Hepatocyte (in vitro differentiated cells): ENCODE data around the gene CHD2. TPM values are rescaled to one million over a fixed set of nuclear protein-coding genes. Genes with fewer than 3 reads are reported as not detected.

Experiments
- DNase-seq: peaks from one replicate; pipeline ENCODE4 v3.0.0-alpha.2; 2016; ENCODE audit warnings: low spot score
- H2AFZ ChIP-seq: fragments of 200-600 bp; sonication (generic); 2 replicates; pipeline ENCODE4 v1.6.0; 2016; ENCODE audit warnings: antibody characterized with exemption, mild to moderate bottlenecking
- H3K27ac ChIP-seq: fragments of 200-600 bp; sonication (generic); 2 replicates; pipeline ENCODE4 v1.5.1; 2016; ENCODE audit warnings: mild to moderate bottlenecking
- H3K27me3 ChIP-seq: fragments of 200-600 bp; sonication (generic); 2 replicates; pipeline ENCODE4 v1.6.1; 2016
- H3K36me3 ChIP-seq: fragments of 200-600 bp; sonication (generic); replicated peaks from 2 replicates; pipeline ENCODE4 v1.5.1; 2016; ENCODE audit warnings: low read depth; ENCODE audit not compliant: insufficient read depth
- H3K4me1 ChIP-seq: fragments of 200-600 bp; sonication (generic); 2 replicates; pipeline ENCODE4 v1.5.1; 2016; ENCODE audit warnings: mild to moderate bottlenecking, moderate library complexity; ENCODE audit not compliant: insufficient read depth
- H3K4me2 ChIP-seq: fragments of 200-600 bp; sonication (generic); 2 replicates; pipeline ENCODE4 v1.6.0; 2016
- H3K4me3 ChIP-seq: fragments of 200-600 bp; sonication (generic); 2 replicates; pipeline ENCODE4 v1.5.1; 2016; ENCODE audit warnings: mild to moderate bottlenecking
- H3K79me2 ChIP-seq: fragments of 200-600 bp; sonication (generic); 2 replicates; pipeline ENCODE4 v1.6.0; 2017; ENCODE audit warnings: mild to moderate bottlenecking
- H3K9me2 ChIP-seq: fragments of 200-600 bp; sonication (generic); replicated peaks from 2 replicates; pipeline ENCODE4 v1.6.0; 2017; ENCODE audit warnings: mild to moderate bottlenecking; ENCODE audit not compliant: insufficient read depth
- H3K9me3 ChIP-seq: fragments of 200-600 bp; sonication (generic); 2 replicates; pipeline ENCODE4 v1.5.1; 2016; ENCODE audit warnings: low read depth, mild to moderate bottlenecking
- H4K20me1 ChIP-seq: fragments of 200-600 bp; sonication (generic); 2 replicates; pipeline ENCODE4 v1.6.0; 2016; ENCODE audit warnings: mild to moderate bottlenecking; ENCODE audit not compliant: insufficient read depth, poor library complexity, severe bottlenecking
- CTCF ChIP-seq: fragments of 200-600 bp; sonication (generic); IDR thresholded peaks from 2 replicates; pipeline ENCODE4 v1.5.1; 2016; ENCODE audit warnings: antibody characterized with exemption, mild to moderate bottlenecking; ENCODE audit not compliant: poor library complexity
- EZH2 ChIP-seq: fragments of 200-600 bp; sonication (generic); IDR thresholded peaks from 2 replicates; pipeline ENCODE4 v1.6.1; 2016; ENCODE audit warnings: antibody characterized with exemption, mild to moderate bottlenecking, borderline replicate concordance
- EZH2phosphoT487 ChIP-seq: fragments of 200-600 bp; sonication (generic); IDR thresholded peaks from one replicate; pipeline ENCODE4 v1.6.1; 2018; ENCODE audit warnings: antibody characterized with exemption, mild to moderate bottlenecking, low read depth, moderate library complexity; ENCODE audit not compliant: unreplicated experiment, severe bottlenecking
- WGBS: methylation state at CpG from one replicate; pipeline ENCODE4 v1.1.6; 2016; ENCODE audit warnings: low lambda C conversion rate; ENCODE audit errors: missing lambda C conversion rate; 5-methylcytosine and 5-hydroxymethylcytosine counted together
- polyA plus RNA-seq: library from polyadenylated mRNA; unstranded; fragments of >200 nt; fragmentation: Nextera tagmentation; extraction: Ambion mirVana; gene quantifications from 2 replicates; pipeline ENCODE4 v1.2.1, GENCODE V29; 2016
- total RNA-seq: library from RNA; depleted of rRNA; stranded (reverse); fragments of >200 nt; gene quantifications from 2 replicates; pipeline ENCODE4 v1.2.3, GENCODE V29; 2014

CHD2 gene
- total and polyA plus RNA-seq, 2 experiments from 2014 or later: 49.3 to 133 TPM

DNA sequence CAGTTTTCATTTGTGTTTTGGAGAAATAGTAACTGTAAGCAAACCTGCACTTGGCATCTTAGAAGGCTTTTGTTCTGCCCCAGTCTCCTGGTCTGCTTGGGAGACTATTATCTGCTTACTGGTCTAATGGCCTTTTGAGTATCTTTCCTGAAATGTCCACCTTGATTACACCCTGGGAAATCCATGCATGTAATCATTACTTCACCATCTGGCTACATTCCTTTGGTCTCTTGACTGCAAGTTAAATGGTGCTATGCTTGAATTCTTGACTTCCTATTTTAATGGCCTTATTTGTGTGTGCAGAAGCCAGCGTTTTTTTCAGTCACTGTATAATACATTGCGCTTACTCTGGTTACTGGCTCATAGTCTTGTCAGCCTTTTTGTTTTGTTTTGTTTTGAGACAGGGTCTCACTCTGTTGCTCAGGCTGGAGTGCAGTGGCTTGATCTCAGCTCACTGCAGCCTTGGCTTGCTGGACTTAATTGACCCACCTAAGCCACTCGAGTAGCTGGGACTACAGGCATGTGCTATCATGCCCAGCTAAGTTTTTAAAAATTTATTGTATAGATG lies 30.0 kb downstream of the CHD2 start:
- Histone ChIP-seq H4K20me1 (peaks cover 5% of the 10 kb centered on the region), H3K36me3 (peaks cover 24% of the 10 kb centered on the region), H3K79me2 (peaks cover 92% of the 10 kb centered on the region), H3K4me3 (no peak overlapping the region), H3K27me3 (no peaks in the 10 kb centered on the region), H3K9me3 (no peaks in the 10 kb centered on the region), H3K4me1 (peaks cover 10% of the 10 kb centered on the region), H3K4me2 (no peak overlapping the region), H3K27ac (peak overlapping the region; percentile 45), H2AFZ (no peak overlapping the region), H3K9me2 (no peaks in the 10 kb centered on the region)
- no peak for TF ChIP-seq CTCF
- no peak for TF ChIP-seq EZH2
- no peak for TF ChIP-seq EZH2phosphoT487
- no peak for DNase-seq
- WGBS: 68% methylated on average over 3 of the region's 3 CpGs

GRCh38 chr15:92930776-92931175 lies 30.7 kb downstream of the CHD2 start:
- H3K4me3 ChIP-seq: no peak overlapping the region
- no peaks in the 10 kb centered on the region for H3K9me2 ChIP-seq
- no peaks in the 10 kb centered on the region for H3K27me3 ChIP-seq
- no peak overlapping the region for H2AFZ ChIP-seq
- H3K4me1 ChIP-seq: peaks cover 8% of the 10 kb centered on the region
- peak overlapping the region; percentile 45 for H3K27ac ChIP-seq
- WGBS: 61% methylated on average over 1 of the region's 1 CpG
- H3K4me2 ChIP-seq: no peak overlapping the region
- no peaks in the 10 kb centered on the region for H3K9me3 ChIP-seq
- DNase-seq: no peak
- no peak for TF ChIP-seq EZH2
- TF ChIP-seq EZH2phosphoT487: no peak
- no peak for TF ChIP-seq CTCF
- H3K79me2 ChIP-seq: peaks cover 93% of the 10 kb centered on the region
- H4K20me1 ChIP-seq: peaks cover 5% of the 10 kb centered on the region
- peaks cover 24% of the 10 kb centered on the region for H3K36me3 ChIP-seq

- no peak overlapping the region for H3K4me2 ChIP-seq
- peaks cover 4% of the 10 kb centered on the region for H4K20me1 ChIP-seq
- no peaks in the 10 kb centered on the region for H3K9me3 ChIP-seq
- DNase-seq: no peak
- peaks cover 93% of the 10 kb centered on the region for H3K79me2 ChIP-seq
- H3K36me3 ChIP-seq: peaks cover 13% of the 10 kb centered on the region
- no peak overlapping the region for H3K4me3 ChIP-seq
- H3K27ac ChIP-seq: no peak overlapping the region
- TF ChIP-seq CTCF (no peak), EZH2phosphoT487 (no peak), EZH2 (no peak)
- H3K4me1 ChIP-seq: peaks cover 11% of the 10 kb centered on the region
- WGBS: 84% methylated on average over 8 of the region's 8 CpGs
- no peaks in the 10 kb centered on the region for H3K9me2 ChIP-seq
- H3K27me3 ChIP-seq: no peaks in the 10 kb centered on the region
- H2AFZ ChIP-seq: no peak overlapping the region
These were observed 33.0 kb downstream of the CHD2 start for GRCh38 chr15:92932946-92933649.

- no peak overlapping the region for H3K4me3 ChIP-seq
- H3K36me3 ChIP-seq: peaks cover 11% of the 10 kb centered on the region
- no peaks in the 10 kb centered on the region for H3K27me3 ChIP-seq
- WGBS: 100% methylated on average over 1 of the region's 1 CpG
- H3K9me3 ChIP-seq: no peaks in the 10 kb centered on the region
- H3K4me1 ChIP-seq: peaks cover 11% of the 10 kb centered on the region
- H3K4me2 ChIP-seq: no peak overlapping the region
- peaks cover 93% of the 10 kb centered on the region for H3K79me2 ChIP-seq
- peaks cover 10% of the 10 kb centered on the region for H4K20me1 ChIP-seq
- H3K27ac ChIP-seq: peak overlapping the region; percentile 27
- no peak overlapping the region for H2AFZ ChIP-seq
- TF ChIP-seq CTCF (no peak), EZH2 (no peak), EZH2phosphoT487 (no peak)
- no peaks in the 10 kb centered on the region for H3K9me2 ChIP-seq
- no peak for DNase-seq
These were observed 33.7 kb downstream of the CHD2 start for GRCh38 chr15:92933831-92934230.
